Activated CD8-positive, alpha-beta memory T cell treated with anti-CD3 and anti-CD28 coated beads for 24 hours (primary cell): ENCODE data around the gene LACTB.

Source experiments
- DNase-seq: peaks from one replicate; pipeline ENCODE4 v3.0.0-alpha.2; 2020

LACTB gene

DNA sequence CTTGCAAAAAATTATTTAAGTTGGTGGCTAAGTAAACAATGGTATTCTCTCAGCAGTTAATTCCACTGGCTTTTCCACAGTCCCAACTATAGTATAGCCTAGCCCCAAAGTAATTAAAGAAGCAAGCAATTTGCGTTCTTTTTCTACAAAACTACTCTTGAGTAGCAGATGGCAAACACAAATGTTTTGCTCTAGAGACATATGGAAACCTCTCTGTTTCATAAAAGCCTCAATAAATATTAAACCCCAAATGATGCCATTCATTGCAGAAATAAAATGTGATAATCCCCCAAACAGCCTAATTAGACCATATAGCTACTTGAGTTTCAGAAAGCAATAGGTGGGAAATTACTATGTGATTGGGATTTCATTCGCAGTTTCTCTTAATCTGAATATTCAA, 59.1 kb downstream of the LACTB start:
- no peak for DNase-seq

DNA sequence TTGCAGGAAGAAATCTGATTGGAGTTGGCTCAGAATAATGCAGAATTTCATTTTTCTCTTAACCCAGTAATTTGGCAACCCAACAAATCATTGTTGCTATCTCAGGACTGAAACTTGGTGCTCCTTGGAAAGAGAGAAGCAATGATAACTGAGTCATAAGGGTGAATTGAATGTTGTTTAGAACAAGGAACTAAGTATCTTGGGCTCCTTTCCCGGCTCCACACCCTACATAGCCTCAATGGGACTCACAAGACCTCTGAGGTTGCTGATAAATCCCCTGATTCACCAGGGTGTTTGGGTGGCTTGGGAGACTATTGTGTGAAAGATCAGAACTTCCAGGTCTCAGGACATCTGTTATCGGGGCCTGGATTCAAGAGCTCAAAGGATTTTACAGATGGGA, 60.0 kb downstream of the LACTB start:
- no peak for DNase-seq

DNA sequence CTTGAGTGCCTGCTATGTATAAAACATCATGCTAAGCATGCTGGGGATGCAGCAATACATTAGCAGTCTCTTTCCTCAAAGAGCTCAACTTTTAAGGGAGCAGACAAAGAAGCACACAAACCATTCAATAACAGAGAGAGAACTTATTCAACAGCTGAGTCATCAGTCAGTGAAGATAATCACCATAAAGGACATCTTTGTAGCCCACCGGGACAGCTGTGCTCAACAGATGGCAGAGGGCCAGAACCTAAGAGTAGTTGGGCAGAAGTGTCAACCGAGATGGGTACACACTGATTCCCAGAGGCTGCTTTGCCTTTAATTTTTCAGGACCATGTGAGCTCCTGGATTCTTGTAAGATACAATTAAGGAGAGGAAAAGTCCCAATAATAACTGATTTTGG, 63.5 kb downstream of the LACTB start:
- no peak for DNase-seq

DNA sequence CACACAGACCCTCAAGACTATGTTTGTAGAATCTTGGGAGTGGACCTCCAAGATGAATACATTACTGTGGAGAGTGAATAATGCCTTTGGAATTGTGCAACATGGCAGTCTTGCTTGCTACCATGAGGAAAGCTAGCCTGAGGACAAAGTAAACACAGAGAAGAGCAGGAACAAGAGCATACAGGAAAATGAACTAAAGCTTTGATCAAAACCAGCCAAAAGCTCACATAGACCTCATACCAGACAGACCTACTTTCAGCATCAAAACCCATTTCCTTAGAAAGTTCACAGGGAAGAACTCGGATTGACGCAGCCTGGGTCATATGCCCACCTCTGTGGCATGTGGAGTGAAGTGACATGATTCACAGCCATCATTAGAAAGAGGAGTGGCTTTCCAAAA, 64.4 kb downstream of the LACTB start:
- DNase-seq: no peak

DNA sequence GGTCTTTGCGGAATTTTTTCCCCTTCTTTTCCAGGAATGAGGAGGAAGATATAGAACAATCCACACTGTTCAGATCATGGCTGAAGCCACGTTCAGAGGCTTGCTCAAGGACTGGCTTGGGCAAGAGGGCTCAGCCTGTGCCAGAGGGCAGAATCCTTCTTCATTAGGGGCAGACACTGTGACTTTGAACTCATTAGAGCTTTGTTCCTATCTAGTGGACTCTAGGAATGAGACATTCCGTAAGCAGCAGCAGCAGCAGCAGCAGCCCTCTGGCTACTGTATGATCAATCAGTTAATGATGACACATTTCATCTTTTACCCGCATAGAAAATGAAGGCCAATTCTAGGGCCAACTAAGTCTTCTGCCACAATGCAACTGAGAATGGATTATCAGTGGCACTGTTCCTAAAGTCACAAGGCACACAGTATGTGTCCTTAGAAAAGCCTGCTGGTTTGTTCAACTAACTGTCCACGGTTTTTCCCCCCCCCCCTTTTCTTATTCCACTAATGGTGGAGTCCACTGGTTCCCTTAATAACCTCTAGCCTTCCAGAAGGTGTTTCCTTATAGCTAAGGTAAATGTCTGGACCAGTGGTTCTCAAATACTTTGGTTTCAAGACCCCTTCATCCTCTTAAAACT, 66.0 kb downstream of the LACTB start:
- no peak for DNase-seq

DNA sequence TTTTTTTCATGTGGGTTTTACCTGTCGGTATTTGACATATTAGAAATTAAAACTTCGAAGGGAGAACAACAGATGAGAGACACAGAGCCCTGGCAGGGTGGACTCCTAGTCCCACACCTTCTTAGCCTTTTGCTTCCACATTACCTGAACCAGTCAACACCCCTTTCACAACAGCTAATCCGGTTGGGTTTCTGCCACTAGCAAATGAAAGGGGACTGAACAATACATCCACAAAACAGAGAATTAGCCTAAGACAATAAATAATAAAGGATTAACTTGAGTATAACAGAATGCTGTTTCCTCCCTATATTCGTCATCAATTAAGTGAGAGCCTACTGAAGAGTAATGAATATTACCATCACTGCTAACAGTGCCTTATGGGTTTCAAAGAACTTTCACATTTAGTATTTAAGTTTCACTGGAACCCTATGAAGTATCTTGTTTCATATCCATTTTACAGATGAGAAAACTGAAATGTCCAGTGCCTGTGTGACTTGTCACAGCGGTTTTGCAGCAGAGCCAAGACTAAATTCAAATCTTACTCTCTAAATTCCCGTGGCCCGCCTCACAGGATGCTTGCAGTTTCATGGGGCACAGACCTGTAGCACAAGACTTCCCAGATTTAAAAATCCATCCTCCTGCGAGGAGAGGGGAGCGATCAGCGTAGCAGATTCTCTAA, 66.7 kb downstream of the LACTB start:
- DNase-seq: no peak

DNA sequence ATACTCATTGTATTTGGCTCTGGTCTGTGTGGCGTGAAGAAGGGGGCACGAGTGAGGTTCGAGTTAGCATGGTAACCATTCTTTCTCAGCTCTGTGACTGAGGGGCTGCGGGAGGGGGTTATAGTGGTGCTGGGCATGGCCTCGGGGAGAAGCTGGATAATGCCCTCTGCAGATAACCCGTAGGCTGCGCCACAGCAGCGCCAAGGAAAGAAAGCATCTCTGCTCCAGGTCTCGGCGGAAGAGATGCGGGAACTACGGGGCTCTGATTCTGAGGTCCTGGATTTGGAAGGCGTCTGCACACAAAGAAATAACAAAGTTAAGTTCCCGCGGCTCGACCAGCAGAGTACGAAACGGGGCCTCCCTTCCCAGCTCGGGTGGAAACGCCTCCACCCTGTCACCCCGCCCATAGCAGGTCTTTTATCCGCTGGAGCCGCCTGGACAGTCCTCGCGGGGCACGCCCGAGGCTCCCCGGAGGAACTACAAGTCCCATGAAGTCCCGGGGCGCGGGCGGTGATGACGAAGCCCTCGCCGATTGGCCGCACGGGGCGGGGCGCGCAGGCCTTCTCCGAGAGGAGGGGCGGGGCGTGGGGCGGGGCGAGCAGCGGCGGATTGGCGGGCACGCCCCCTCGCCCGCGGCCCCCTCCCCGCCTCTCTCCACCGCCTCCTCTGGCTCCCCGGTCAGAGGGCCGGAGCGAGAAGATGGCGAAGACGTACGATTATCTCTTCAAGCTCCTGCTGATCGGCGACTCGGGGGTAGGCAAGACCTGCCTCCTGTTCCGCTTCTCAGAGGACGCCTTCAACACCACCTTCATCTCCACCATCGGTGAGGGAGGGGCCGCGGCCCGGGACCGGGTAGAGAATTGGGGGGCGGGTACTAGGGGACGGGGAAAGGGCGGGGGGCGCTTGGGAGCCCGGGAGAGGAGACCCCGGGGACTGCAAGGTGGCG, 67.5 kb downstream of the LACTB start, which contains the start of gene RAB8B:
Gene RAB8B (plus strand): TSS at position 681 of the 946 bp plus-strand sequence. CDS start 19 bp downstream, at position 700.
- DNase-seq: peak; percentile 99

DNA sequence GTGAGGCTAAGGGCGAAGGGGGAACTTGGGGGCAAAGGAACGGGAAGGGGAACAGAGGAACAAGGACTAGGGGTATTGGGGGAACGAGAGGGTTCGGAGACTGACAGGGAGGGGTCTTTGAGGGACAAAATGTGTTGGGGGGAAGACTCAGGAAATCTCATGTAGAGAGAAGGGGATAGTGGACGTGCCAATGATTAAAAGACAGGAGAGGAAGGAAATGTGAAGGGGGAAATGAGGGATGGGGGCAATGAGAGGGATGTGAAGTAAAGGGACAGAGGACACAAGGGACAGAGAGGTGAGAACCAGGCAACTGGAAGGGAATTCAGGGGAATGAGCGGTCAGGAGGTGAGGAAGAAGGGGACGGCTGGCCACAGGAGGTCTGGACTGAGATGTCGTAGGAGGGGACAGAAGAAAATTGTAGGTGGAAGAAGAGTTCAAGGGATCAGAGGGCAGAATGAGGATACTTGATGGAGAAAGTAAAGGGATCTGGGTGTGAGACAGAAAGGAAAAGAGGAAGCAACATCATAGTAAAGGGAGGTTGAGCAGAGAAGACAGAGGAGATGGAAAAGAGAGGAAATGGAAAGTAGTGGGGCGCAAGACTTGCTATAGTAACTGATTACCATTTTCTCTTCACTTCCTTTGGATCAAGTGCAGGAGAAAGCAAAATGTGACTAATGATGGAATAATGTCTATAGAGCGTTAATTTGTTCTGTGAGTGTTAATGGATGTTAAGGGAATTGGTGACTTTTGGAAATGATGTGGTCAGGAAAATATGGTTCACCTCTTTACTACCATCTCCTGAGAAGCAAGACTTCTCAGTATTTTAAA, 68.5 kb downstream of the LACTB start:
- DNase-seq: no peak

DNA sequence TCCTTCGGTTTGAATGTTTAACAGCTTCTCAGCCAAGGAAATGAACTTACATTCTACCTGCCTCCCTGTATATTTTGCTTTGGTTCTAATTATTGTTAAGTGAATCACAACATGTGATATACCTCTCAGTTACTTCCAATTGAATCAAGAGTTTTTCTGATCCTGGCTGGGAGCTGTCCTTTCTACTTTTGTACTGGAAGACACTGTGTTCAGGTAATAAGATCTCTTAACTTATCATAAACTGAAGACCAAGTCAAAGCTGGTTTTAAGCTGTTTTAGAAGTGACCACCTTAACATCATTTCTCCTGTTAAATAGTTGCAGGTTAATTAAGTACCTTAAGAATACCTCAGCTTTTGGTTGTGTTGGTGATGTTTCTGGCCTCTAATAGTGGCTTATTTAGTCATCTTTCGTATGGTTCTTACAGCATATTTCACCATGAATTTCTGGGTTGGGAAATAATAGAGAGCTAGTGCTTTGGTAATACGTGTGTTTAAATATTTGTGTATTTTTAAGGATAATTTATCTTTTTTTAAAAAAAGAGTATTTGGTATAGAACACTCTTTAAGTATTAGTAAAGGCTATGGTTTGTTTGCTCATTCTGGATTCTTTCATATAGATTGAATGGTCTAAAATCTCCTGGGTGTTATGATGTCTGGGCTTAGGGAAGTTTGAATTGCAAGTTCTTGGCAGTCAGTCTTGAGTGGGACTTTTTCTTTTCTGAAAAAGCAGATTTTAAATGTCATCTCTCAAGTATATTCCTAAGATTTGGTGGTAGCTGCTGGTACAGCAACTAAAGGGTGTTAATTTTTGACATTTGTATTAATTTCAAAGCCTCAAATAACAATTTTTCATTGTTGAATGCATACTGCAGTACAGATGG, 69.3 kb downstream of the LACTB start:
- DNase-seq: no peak
